Measurements from ENCODE around the gene DTNB. TPM values are rescaled to one million over a fixed set of nuclear protein-coding genes. Genes with fewer than 3 reads are reported as not detected.

The DTNB gene
- total RNA-seq, 1 experiment from 2014 or later, result 19.6 TPM

DNA sequence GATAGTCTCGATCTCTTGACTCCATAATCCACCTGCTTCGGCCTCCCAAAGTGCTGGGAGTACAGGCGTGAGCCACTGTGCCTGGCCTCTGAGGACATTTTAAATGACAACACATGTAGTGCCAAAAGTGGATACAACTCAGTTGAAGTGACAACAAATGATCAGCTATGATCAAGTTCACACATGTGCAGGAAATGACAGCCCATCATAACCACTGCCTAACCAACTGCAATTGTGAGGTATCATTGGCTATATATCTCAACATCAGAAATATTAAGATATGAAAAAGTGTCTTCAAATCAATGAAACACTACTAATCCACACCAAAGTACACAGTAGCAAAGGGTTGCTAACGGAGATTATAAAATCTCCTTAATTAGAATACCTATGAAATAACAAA, 84.8 kb downstream of the DTNB start:
- no peaks in the 10 kb centered on the region for H3K27me3 ChIP-seq (replicated peaks; ENCODE audit: insufficient read depth, low read depth, low read length, poor library complexity)
- DNase-seq (ENCODE audit: low spot score), result no peak
- H3K4me1 ChIP-seq (ENCODE audit: insufficient read depth, low read length, poor library complexity, severe bottlenecking), result peaks cover 25% of the 10 kb centered on the region
- BruUV-seq (replicated peaks), result no TSS peak
- no peak overlapping the region for H3K4me3 ChIP-seq (ENCODE audit: low read depth, low read length, poor library complexity, severe bottlenecking)
- H3K9me3 ChIP-seq (ENCODE audit: low read depth, low read length, poor library complexity, severe bottlenecking), result no peaks in the 10 kb centered on the region
- H3K27ac ChIP-seq (ENCODE audit: low read depth, low read length, poor library complexity, severe bottlenecking), result no peak overlapping the region
- intact Hi-C loops (cut with micrococcal nuclease; ENCODE audit: unreplicated experiment), result no loop called here
- TF ChIP-seq CTCF (conservative IDR thresholded peaks at IDR 0.05; ENCODE audit: low read depth, low read length), result no peak
- no peak for TF ChIP-seq EZH2 (IDR thresholded peaks at IDR 0.05; ENCODE audit: borderline replicate concordance, low read depth, low read length, poor library complexity, severe bottlenecking)
- H3K36me3 ChIP-seq (ENCODE audit: insufficient read depth, low read length, poor library complexity, severe bottlenecking), result no peaks in the 10 kb centered on the region
- ChIA-PET CTCF (no interaction called here), POLR2A (ENCODE audit: low non-redundant PET) (no interaction called here)

- Histone ChIP-seq H3K27ac (ENCODE audit: low read depth, low read length, poor library complexity, severe bottlenecking) (no peak overlapping the region), H3K4me1 (ENCODE audit: insufficient read depth, low read length, poor library complexity, severe bottlenecking) (peaks cover 25% of the 10 kb centered on the region), H3K9me3 (ENCODE audit: low read depth, low read length, poor library complexity, severe bottlenecking) (no peaks in the 10 kb centered on the region), H3K4me3 (ENCODE audit: low read depth, low read length, poor library complexity, severe bottlenecking) (no peak overlapping the region), H3K36me3 (ENCODE audit: insufficient read depth, low read length, poor library complexity, severe bottlenecking) (no peaks in the 10 kb centered on the region), H3K27me3 (replicated peaks; ENCODE audit: insufficient read depth, low read depth, low read length, poor library complexity) (no peaks in the 10 kb centered on the region)
- no peak for DNase-seq (ENCODE audit: low spot score)
- POLR2A ChIA-PET (ENCODE audit: low non-redundant PET), result no interaction called here
- no TSS peak for BruUV-seq (replicated peaks)
- intact Hi-C loops (cut with micrococcal nuclease; ENCODE audit: unreplicated experiment), result no loop called here
- TF ChIP-seq EZH2 (IDR thresholded peaks at IDR 0.05; ENCODE audit: borderline replicate concordance, low read depth, low read length, poor library complexity, severe bottlenecking) (no peak), CTCF (conservative IDR thresholded peaks at IDR 0.05; ENCODE audit: low read depth, low read length) (no peak)
- CTCF ChIA-PET, result no interaction called here
Measured at GRCh38 chr2:25587361-25587760, 86.0 kb downstream of the DTNB start.

- DNase-seq (ENCODE audit: low spot score), result no peak
- CTCF ChIA-PET, result no interaction called here
- POLR2A ChIA-PET (ENCODE audit: low non-redundant PET), result no interaction called here
- BruUV-seq (replicated peaks), result no TSS peak
- peaks cover 28% of the 10 kb centered on the region for H3K4me1 ChIP-seq (ENCODE audit: insufficient read depth, low read length, poor library complexity, severe bottlenecking)
- no peak overlapping the region for H3K27ac ChIP-seq (ENCODE audit: low read depth, low read length, poor library complexity, severe bottlenecking)
- no peaks in the 10 kb centered on the region for H3K27me3 ChIP-seq (replicated peaks; ENCODE audit: insufficient read depth, low read depth, low read length, poor library complexity)
- no peaks in the 10 kb centered on the region for H3K36me3 ChIP-seq (ENCODE audit: insufficient read depth, low read length, poor library complexity, severe bottlenecking)
- H3K4me3 ChIP-seq (ENCODE audit: low read depth, low read length, poor library complexity, severe bottlenecking), result no peak overlapping the region
- TF ChIP-seq EZH2 (IDR thresholded peaks at IDR 0.05; ENCODE audit: borderline replicate concordance, low read depth, low read length, poor library complexity, severe bottlenecking), result no peak
- TF ChIP-seq CTCF (conservative IDR thresholded peaks at IDR 0.05; ENCODE audit: low read depth, low read length), result no peak
- no peaks in the 10 kb centered on the region for H3K9me3 ChIP-seq (ENCODE audit: low read depth, low read length, poor library complexity, severe bottlenecking)
- intact Hi-C loops (cut with micrococcal nuclease; ENCODE audit: unreplicated experiment), result no loop called here
Measured at GRCh38 chr2:25586726-25587144, 86.6 kb downstream of the DTNB start.

Data from A673 (cell line).